Thoracic aorta endothelial cell (primary cell): ENCODE results near the gene PAMR1. TPM values are rescaled to one million over a fixed set of nuclear protein-coding genes. Genes with fewer than 3 reads are reported as not detected.

ENCODE experiments used
- total RNA-seq: library from RNA; depleted of rRNA; stranded (reverse); fragments of >200 nt; gene quantifications from 2 replicates; pipeline ENCODE4 v1.2.3, GENCODE V29; 2012

Gene PAMR1, protein sequence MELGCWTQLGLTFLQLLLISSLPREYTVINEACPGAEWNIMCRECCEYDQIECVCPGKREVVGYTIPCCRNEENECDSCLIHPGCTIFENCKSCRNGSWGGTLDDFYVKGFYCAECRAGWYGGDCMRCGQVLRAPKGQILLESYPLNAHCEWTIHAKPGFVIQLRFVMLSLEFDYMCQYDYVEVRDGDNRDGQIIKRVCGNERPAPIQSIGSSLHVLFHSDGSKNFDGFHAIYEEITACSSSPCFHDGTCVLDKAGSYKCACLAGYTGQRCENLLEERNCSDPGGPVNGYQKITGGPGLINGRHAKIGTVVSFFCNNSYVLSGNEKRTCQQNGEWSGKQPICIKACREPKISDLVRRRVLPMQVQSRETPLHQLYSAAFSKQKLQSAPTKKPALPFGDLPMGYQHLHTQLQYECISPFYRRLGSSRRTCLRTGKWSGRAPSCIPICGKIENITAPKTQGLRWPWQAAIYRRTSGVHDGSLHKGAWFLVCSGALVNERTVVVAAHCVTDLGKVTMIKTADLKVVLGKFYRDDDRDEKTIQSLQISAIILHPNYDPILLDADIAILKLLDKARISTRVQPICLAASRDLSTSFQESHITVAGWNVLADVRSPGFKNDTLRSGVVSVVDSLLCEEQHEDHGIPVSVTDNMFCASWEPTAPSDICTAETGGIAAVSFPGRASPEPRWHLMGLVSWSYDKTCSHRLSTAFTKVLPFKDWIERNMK
- total RNA-seq = 0.65 and 0.93 TPM in 2 replicates

DNA sequence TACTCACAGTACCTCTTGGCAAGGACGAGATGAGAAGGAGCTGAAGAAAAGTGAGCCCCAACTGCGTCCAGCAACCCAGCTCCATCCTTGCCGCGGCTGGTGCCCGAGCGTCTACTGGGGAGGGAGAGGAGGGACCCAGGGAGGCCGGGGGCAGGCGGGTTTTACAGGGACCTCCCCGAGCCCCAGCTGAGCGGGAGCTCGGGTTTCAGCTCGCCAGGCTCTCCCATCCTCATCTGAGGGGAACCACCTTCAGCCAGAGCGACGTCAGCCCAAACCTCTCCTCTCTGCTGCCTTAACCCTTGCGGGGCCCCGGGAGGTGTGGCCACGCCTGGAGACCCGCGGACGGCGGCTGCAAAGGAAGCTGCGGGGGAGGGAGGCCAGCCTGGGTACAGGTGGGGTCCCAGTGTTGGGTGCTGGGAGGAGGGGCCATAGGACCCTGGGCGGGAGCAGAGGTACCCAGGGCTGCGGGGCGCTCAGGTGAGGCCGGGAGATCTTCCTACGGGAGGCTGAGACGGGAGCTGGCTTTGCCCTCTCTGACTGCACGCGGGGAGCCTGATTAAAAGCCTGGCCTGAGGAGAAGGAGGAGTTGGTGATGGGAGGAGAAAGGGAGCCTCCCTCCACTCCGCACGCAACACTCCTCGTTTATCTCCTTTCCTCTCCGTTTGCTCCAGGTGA lies at the start of gene PAMR1:
TSS of gene PAMR1 (minus strand) at position 116 of the 675 bp plus-strand sequence. CDS start at position 85, 31 bp downstream.

GRCh38 chr11:35419184-35419829 lies 106.1 kb downstream of the PAMR1 start, which contains the start of gene SLC1A2:
SLC1A2 (minus strand) TSS chr11:35419558; CDS start chr11:35418966, 592 bp downstream.

Other genes with a start within 250 kb of the PAMR1 start
- not detected in 2 replicates for gene SLC1A2, start 106.1 kb downstream of the PAMR1 start, total RNA-seq
- 24.9 and 28.1 TPM in 2 replicates for gene FJX1, start 92.8 kb upstream of the PAMR1 start, total RNA-seq
- 45.5 and 61.2 TPM in 2 replicates for gene TRIM44, start 137.2 kb upstream of the PAMR1 start, total RNA-seq